Spleen (tissue), 7 donors: ENCODE data around the gene PIBF1.

Source experiments
- POLR2A ChIP-seq, 3 donors: fragments of 450-650 bp; IDR thresholded peaks; one replicate each; pipeline ENCODE4 v1.5.1; 2017; ENCODE audit warnings: antibody characterized with exemption in 3 of 3, mild to moderate bottlenecking in 1 of 3
- POLR2AphosphoS5 ChIP-seq, 3 donors: sonication (generic); formaldehyde crosslinking; IDR thresholded peaks; one replicate each; pipeline ENCODE4 v1.5.1; 2017; ENCODE audit warnings: antibody characterized with exemption in 3 of 3
- TF ChIP-seq, protein P1 (sequence below), 11 experiments: fragments of 200-600 bp in 7 of 11; fragments of 450-650 bp in 4 of 11; sonication (generic) in 4 of 11; IDR thresholded peaks in 8 of 11; conservative IDR thresholded peaks in 3 of 11; 1 replicate in 7 of 11; 2 replicates in 4 of 11; pipeline versions ENCODE4 v1.4.0 to v1.8.0; 2016 to 2021; ENCODE audit warnings: antibody characterized with exemption in 11 of 11, inconsistent platforms in 4 of 11, mild to moderate bottlenecking in 1 of 11
- donor health status: DM: no; HTN: no; CAD: no; lungs with moderate emphysema.
- donor health status: DM: no; HTN: no; CAD: no.
- donor health status: DM: no; HTN: no; CAD: no.

GRCh38 chr13:72908416-72908815 is 126.5 kb downstream of the PIBF1 start:
- TF ChIP-seq, protein P1, sequence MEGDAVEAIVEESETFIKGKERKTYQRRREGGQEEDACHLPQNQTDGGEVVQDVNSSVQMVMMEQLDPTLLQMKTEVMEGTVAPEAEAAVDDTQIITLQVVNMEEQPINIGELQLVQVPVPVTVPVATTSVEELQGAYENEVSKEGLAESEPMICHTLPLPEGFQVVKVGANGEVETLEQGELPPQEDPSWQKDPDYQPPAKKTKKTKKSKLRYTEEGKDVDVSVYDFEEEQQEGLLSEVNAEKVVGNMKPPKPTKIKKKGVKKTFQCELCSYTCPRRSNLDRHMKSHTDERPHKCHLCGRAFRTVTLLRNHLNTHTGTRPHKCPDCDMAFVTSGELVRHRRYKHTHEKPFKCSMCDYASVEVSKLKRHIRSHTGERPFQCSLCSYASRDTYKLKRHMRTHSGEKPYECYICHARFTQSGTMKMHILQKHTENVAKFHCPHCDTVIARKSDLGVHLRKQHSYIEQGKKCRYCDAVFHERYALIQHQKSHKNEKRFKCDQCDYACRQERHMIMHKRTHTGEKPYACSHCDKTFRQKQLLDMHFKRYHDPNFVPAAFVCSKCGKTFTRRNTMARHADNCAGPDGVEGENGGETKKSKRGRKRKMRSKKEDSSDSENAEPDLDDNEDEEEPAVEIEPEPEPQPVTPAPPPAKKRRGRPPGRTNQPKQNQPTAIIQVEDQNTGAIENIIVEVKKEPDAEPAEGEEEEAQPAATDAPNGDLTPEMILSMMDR (IDR thresholded peaks at IDR 0.05 in 8 of 11, conservative IDR thresholded peaks at IDR 0.05 in 3 of 11) = no peak
- no peak for TF ChIP-seq POLR2AphosphoS5 (IDR thresholded peaks at IDR 0.05)
- TF ChIP-seq POLR2A (IDR thresholded peaks at IDR 0.05) = no peak
